ENCODE results near the gene ECHS1. TPM values are rescaled to one million over a fixed set of nuclear protein-coding genes. Genes with fewer than 3 reads are reported as not detected.

The ECHS1 gene
- total RNA-seq, 2 experiments from 2014 or later = 50.7 to 51.4 TPM

DNA sequence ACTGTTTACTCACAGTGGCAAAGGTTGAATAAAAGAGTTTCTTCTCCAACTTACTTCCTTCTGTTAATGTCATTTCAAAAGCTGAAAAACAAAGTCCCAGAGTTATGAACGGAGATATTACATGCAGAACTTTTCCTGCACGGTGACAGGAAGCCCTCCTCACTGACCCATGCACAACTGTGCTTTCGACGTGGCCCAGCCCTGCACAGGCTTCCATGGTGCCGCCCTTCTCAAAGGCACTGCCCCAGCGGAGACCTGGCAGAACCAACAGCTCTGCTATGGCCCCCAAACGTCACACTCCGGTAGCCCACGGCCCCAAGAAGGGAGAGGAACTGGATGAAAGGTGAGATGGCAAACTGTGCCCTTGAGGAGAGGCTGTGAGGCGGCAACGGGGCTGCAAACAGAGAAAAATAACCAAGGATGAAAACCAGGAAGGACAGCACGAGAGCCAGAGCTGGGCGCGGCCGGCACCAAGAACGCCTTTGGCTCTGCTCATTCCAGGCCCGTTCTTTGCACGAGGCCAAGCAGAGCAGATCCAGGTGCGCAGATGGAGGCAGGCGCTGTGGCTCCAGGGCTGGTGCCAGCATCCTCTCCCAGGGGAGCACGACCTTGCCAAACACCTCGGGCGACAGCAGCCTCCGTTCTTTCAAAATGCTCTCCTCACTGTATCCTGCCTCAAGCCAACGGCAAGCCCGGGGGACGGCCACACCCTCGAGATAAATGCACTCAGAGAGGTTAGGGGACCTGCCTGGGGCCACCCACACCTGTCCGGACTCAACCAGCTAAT, 8.3 kb downstream of the ECHS1 start:
- intact Hi-C loops (cut with micrococcal nuclease) = no loop called here
- ATAC-seq (no peak), DNase-seq (no peak)
- POLR2A ChIA-PET = interaction anchor here (1.5 kb wide), 1 partner anchor 10 kb away, joined by 3 read pairs; no protein-coding TSS in a partner anchor
- CTCF ChIA-PET = no interaction called here
- TF ChIP-seq CTCF (IDR thresholded peaks at IDR 0.05) = no peak
- Mint-ChIP-seq H3K36me3 (ENCODE audit: low read depth) (peaks cover 13% of the 10 kb centered on the region), H3K9me3 (no peaks in the 10 kb centered on the region), H3K27me3 (no peaks in the 10 kb centered on the region), H3K4me1 (ENCODE audit: low read depth) (peaks cover 17% of the 10 kb centered on the region), H3K4me3 (no peak overlapping the region), H3K27ac (no peak overlapping the region)

DNA sequence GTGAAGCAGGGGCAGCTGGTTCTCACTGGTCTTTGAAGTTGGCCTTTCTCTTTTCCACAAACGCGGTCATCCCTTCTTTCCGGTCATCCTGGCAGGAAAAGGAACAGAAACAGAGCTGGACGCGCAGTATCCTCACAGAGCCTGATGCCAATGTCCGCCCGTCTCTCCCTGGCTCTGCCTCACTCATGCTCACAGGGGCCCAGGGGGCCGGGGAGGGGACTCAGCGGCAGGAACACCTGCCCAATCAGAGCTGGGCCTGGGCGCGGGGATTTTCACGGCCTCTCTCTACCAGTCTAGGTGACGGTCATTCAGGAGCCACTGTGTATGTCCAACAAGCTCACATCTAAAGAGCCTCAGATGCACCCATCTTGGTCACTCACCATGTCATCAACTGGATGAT, 10.3 kb downstream of the ECHS1 start:
- Mint-ChIP-seq H3K27me3 (no peaks in the 10 kb centered on the region), H3K9me3 (no peaks in the 10 kb centered on the region), H3K4me3 (no peak overlapping the region), H3K4me1 (ENCODE audit: low read depth) (peaks cover 12% of the 10 kb centered on the region), H3K27ac (no peak overlapping the region), H3K36me3 (ENCODE audit: low read depth) (peaks cover 8% of the 10 kb centered on the region)
- DNase-seq = no peak
- intact Hi-C loops (cut with micrococcal nuclease) = no loop called here
- CTCF ChIA-PET = interaction anchor here (3.7 kb wide), 1 partner anchor 33 kb away, joined by 25 read pairs; no protein-coding TSS in a partner anchor
- TF ChIP-seq CTCF (IDR thresholded peaks at IDR 0.05) = no peak
- POLR2A ChIA-PET = interaction anchor here (1.2 to 1.5 kb wide), 2 partner anchors 29 to 57 kb away, joined by 3 to 5 read pairs; no protein-coding TSS in a partner anchor
- ATAC-seq = no peak

GRCh38 chr10:133361773-133362441, 11.2 kb downstream of the ECHS1 start:
- ChIA-PET CTCF (interaction anchor here (0.5 to 3.7 kb wide), 6 partner anchors 9 to 54 kb away, joined by 3 to 25 read pairs (median 3); partner anchors contain the start of gene ECHS1), POLR2A (interaction anchor here (1.1 to 1.8 kb wide), 7 partner anchors 8 to 58 kb away, joined by 3 to 8 read pairs (median 4); partner anchors contain the start of gene ECHS1)
- Mint-ChIP-seq H3K36me3 (ENCODE audit: low read depth) (peaks cover 8% of the 10 kb centered on the region), H3K4me1 (ENCODE audit: low read depth) (peaks cover 12% of the 10 kb centered on the region), H3K27me3 (no peaks in the 10 kb centered on the region), H3K4me3 (no peak overlapping the region), H3K9me3 (no peaks in the 10 kb centered on the region), H3K27ac (peak overlapping the region; percentile 56)
- ATAC-seq = no peak
- peak; percentile 32 for DNase-seq
- no peak for TF ChIP-seq CTCF (IDR thresholded peaks at IDR 0.05)
- intact Hi-C loops (cut with micrococcal nuclease) = no loop called here

- no peak for TF ChIP-seq CTCF (IDR thresholded peaks at IDR 0.05)
- no peak for DNase-seq
- Mint-ChIP-seq H3K9me3 (no peaks in the 10 kb centered on the region), H3K36me3 (ENCODE audit: low read depth) (peaks cover 10% of the 10 kb centered on the region), H3K4me3 (no peak overlapping the region), H3K27ac (peak overlapping the region; percentile 56), H3K4me1 (ENCODE audit: low read depth) (peaks cover 12% of the 10 kb centered on the region), H3K27me3 (no peaks in the 10 kb centered on the region)
- intact Hi-C loops (cut with micrococcal nuclease) = no loop called here
- ATAC-seq = no peak
- POLR2A ChIA-PET = interaction anchor here (0.6 to 1.8 kb wide), 10 partner anchors 8 to 86 kb away, joined by 3 to 8 read pairs (median 3); partner anchors contain the start of gene ECHS1
- CTCF ChIA-PET = interaction anchor here (0.5 to 3.7 kb wide), 7 partner anchors 8 to 53 kb away, joined by 3 to 25 read pairs (median 3); partner anchors contain the start of gene ECHS1
Measured at GRCh38 chr10:133361227-133361626, 11.9 kb downstream of the ECHS1 start.

All from activated CD8-positive, alpha-beta T cell treated with anti-CD3 and anti-CD28 coated beads for 36 hours (primary cell).